ENCODE data around the gene RIMS1. TPM values are rescaled to one million over a fixed set of nuclear protein-coding genes. Genes with fewer than 3 reads are reported as not detected.

RIMS1 gene
- total and polyA plus RNA-seq, 9 of the 15 experiments (the other 6 are each of a cell fraction or from before 2014, with no cell fraction given), result not detected

DNA sequence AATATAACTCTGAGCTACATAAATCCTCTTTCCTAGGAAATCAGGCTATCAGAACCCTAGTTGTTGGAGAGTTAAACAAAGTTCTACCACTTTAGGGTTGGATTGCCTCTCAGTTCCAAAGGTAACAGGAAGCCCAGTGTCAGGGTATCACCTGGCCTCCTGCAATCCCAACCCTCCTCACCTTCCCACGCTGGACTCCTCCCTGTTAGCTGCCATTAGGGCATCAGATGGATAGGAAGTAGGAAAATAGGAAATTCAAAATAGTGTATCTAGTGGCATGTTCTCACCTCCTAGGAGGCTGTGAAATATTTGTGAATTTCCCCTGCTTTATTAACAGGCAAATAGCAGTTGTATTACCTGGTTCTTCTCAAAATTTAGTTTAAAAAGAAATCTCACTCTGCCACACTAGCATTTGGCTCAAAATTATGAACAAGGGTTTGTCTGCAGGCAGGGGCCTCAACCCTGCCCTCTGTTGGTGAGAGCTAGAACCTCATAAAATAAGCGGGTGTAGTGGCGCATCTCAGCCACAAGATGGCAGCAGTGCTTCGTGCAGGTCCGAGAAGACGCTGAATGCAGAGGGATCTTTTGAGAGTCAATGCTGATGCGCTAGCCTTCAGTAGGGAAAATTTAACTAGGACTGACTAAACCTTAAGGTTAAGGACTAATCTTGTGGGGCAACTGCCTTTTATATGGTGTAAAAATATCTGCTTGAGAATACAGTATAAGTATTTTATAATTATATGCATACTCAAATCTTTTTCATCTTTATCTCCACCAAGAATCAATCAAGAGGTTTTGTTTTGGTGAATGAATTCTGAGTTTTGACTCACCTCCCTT lies 525.7 kb downstream of the RIMS1 start (continued):
- TF ChIP-seq, protein P1, sequence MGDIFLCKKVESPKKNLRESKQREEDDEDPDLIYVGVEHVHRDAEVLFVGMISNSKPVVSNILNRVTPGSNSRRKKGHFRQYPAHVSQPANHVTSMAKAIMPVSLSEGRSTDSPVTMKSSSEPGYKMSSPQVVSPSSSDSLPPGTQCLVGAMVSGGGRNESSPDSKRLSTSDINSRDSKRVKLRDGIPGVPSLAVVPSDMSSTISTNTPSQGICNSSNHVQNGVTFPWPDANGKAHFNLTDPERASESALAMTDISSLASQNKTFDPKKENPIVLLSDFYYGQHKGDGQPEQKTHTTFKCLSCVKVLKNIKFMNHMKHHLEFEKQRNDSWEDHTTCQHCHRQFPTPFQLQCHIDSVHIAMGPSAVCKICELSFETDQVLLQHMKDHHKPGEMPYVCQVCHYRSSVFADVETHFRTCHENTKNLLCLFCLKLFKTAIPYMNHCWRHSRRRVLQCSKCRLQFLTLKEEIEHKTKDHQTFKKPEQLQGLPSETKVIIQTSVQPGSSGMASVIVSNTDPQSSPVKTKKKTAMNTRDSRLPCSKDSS (IDR thresholded peaks at IDR 0.05; ENCODE audit: low read depth, partially characterized antibody), result no peak
- TF ChIP-seq, protein P2, sequence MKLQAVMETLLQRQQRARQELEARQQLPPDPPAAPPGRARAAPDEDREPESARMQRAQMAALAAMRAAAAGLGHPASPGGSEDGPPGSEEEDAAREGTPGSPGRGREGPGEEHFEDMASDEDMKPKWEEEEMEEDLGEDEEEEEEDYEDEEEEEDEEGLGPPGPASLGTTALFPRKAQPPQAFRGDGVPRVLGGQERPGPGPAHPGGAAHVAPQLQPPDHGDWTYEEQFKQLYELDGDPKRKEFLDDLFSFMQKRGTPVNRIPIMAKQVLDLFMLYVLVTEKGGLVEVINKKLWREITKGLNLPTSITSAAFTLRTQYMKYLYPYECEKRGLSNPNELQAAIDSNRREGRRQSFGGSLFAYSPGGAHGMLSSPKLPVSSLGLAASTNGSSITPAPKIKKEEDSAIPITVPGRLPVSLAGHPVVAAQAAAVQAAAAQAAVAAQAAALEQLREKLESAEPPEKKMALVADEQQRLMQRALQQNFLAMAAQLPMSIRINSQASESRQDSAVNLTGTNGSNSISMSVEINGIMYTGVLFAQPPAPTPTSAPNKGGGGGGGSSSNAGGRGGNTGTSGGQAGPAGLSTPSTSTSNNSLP (IDR thresholded peaks at IDR 0.05; ENCODE audit: borderline replicate concordance, low read depth, low read length), result no peak; the same call in 1 of the 2 replicates
- TF ChIP-seq SMC3 (conservative IDR thresholded peaks at IDR 0.05; ENCODE audit: insufficient read depth, low read depth, low read length), result peak; percentile 100
- no peak for TF ChIP-seq C11orf30 (IDR thresholded peaks at IDR 0.05; ENCODE audit: low read depth)
- no peak for TF ChIP-seq DLX4 (CRISPR knock-in tag; IDR thresholded peaks at IDR 0.05)
- TF ChIP-seq CXXC5 (CRISPR knock-in tag; IDR thresholded peaks at IDR 0.05), result peak; percentile 35; the same call in 1 of the 2 replicates
- 0 out of 2 replicates have a peak, but pooled peaks have one; percentile 24 for TF ChIP-seq DMBX1 (CRISPR knock-in tag; IDR thresholded peaks at IDR 0.05; ENCODE audit: borderline replicate concordance)
- no peak for TF ChIP-seq CBFA2T2 (conservative IDR thresholded peaks at IDR 0.05)
- peak; percentile 58; the same call in 1 of the 2 replicates for TF ChIP-seq ATF7 (IDR thresholded peaks at IDR 0.05)
- TF ChIP-seq HDAC6 (IDR thresholded peaks at IDR 0.05; ENCODE audit: low read depth, low read length), result no peak
- no peak for TF ChIP-seq SETDB1 (IDR thresholded peaks at IDR 0.05; ENCODE audit: low read length)
- no peak for TF ChIP-seq THRAP3 (IDR thresholded peaks at IDR 0.05; ENCODE audit: borderline replicate concordance)
- TF ChIP-seq, protein P3, sequence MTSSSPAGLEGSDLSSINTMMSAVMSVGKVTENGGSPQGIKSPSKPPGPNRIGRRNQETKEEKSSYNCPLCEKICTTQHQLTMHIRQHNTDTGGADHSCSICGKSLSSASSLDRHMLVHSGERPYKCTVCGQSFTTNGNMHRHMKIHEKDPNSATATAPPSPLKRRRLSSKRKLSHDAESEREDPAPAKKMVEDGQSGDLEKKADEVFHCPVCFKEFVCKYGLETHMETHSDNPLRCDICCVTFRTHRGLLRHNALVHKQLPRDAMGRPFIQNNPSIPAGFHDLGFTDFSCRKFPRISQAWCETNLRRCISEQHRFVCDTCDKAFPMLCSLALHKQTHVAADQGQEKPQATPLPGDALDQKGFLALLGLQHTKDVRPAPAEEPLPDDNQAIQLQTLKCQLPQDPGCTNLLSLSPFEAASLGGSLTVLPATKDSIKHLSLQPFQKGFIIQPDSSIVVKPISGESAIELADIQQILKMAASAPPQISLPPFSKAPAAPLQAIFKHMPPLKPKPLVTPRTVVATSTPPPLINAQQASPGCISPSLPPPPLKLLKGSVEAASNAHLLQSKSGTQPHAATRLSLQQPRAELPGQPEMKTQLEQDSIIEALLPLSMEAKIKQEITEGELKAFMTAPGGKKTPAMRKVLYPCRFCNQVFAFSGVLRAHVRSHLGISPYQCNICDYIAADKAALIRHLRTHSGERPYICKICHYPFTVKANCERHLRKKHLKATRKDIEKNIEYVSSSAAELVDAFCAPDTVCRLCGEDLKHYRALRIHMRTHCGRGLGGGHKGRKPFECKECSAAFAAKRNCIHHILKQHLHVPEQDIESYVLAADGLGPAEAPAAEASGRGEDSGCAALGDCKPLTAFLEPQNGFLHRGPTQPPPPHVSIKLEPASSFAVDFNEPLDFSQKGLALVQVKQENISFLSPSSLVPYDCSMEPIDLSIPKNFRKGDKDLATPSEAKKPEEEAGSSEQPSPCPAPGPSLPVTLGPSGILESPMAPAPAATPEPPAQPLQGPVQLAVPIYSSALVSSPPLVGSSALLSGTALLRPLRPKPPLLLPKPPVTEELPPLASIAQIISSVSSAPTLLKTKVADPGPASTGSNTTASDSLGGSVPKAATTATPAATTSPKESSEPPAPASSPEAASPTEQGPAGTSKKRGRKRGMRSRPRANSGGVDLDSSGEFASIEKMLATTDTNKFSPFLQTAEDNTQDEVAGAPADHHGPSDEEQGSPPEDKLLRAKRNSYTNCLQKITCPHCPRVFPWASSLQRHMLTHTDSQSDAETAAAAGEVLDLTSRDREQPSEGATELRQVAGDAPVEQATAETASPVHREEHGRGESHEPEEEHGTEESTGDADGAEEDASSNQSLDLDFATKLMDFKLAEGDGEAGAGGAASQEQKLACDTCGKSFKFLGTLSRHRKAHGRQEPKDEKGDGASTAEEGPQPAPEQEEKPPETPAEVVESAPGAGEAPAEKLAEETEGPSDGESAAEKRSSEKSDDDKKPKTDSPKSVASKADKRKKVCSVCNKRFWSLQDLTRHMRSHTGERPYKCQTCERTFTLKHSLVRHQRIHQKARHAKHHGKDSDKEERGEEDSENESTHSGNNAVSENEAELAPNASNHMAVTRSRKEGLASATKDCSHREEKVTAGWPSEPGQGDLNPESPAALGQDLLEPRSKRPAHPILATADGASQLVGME (CRISPR knock-in tag; IDR thresholded peaks at IDR 0.05), result peak; percentile 45; the same call in 1 of the 2 replicates
- TF ChIP-seq CC2D1A (IDR thresholded peaks at IDR 0.05), result peak; percentile 93
- TF ChIP-seq MAFK (IDR thresholded peaks at IDR 0.05; ENCODE audit: low read length), result peak; percentile 26; the same call in 1 of the 2 replicates
- TF ChIP-seq ZNF780A (CRISPR knock-in tag; IDR thresholded peaks at IDR 0.05), result no peak
- no peak for TF ChIP-seq DNMT1 (IDR thresholded peaks at IDR 0.05)
- TF ChIP-seq THAP7 (CRISPR knock-in tag; IDR thresholded peaks at IDR 0.05), result no peak
